ENCODE measurements around the gene PPP2R5C. TPM values are rescaled to one million over a fixed set of nuclear protein-coding genes. Genes with fewer than 3 reads are reported as not detected.

PPP2R5C gene
- total and polyA plus RNA-seq, 12 donors, result 66.8 to 257 (median 222) TPM

DNA sequence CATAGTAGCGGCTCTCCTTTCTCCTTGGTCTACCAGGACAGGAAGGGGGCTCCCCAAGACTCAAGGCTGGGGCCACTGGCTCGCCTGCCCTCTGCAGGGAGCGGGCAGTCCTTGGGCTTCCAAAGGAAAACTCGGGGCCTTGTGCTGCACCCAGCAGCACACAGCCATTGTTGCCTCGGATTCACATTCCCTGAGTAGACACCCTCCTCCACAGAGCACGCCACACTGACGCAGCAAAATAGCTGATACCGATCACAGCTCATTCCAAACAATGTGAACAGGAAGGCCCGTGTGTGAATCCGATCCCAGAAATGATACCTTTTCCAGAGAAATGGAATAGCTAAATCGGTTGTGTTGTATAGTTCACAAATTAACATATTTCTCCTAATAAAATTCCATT, 137.8 kb downstream of the PPP2R5C start:
- no peak for DNase-seq
- WGBS, 2 donors, result 92 to 93% methylated on average over 11 of the region's 11 CpGs
- H3K4me3 ChIP-seq, result no peak overlapping the region
- ATAC-seq, result no peak
- peaks cover 0 to 100% (median 71%) of the 10 kb centered on the region in 9 donors for H3K36me3 ChIP-seq
- TF ChIP-seq, protein P1, sequence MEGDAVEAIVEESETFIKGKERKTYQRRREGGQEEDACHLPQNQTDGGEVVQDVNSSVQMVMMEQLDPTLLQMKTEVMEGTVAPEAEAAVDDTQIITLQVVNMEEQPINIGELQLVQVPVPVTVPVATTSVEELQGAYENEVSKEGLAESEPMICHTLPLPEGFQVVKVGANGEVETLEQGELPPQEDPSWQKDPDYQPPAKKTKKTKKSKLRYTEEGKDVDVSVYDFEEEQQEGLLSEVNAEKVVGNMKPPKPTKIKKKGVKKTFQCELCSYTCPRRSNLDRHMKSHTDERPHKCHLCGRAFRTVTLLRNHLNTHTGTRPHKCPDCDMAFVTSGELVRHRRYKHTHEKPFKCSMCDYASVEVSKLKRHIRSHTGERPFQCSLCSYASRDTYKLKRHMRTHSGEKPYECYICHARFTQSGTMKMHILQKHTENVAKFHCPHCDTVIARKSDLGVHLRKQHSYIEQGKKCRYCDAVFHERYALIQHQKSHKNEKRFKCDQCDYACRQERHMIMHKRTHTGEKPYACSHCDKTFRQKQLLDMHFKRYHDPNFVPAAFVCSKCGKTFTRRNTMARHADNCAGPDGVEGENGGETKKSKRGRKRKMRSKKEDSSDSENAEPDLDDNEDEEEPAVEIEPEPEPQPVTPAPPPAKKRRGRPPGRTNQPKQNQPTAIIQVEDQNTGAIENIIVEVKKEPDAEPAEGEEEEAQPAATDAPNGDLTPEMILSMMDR (IDR thresholded peaks at IDR 0.05), result no peak
- H3K27ac ChIP-seq, result no peak overlapping the region
- intact Hi-C loops (cut with DNase I), result loop anchor here in 1 of 10 donors (10.0 kb wide), 1 partner anchor 124 kb away; no protein-coding TSS in a partner anchor
- H3K27me3 ChIP-seq, result no peaks in the 10 kb centered on the region
- H3K9me3 ChIP-seq, result no peaks in the 10 kb centered on the region
- peaks cover 0 to 11% (median 6%) of the 10 kb centered on the region in 9 donors for H3K4me1 ChIP-seq

DNA sequence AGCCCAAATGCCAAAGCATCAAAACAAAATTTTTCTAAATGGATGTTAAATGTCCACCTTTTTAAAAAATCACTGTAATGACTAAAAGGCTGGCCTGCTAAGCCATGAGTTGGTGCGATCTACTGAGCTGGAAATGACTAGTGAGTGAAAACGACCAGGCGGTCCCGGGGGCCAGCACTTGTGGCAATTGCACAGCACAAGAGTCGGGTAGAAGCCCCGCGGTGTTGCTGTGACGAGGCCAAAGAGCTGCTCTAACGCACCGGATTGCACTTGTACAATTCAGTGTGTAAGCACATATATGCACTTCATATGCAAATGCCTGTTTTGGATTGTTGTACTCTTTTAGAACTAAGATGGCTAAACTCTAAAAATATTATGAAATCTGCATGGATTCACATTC, 138.7 kb downstream of the PPP2R5C start:
- no peaks in the 10 kb centered on the region for H3K9me3 ChIP-seq
- intact Hi-C loops (cut with DNase I), result no loop called here
- DNase-seq (no peak), ATAC-seq (no peak)
- TF ChIP-seq, protein P1 (IDR thresholded peaks at IDR 0.05), result no peak
- no peaks in the 10 kb centered on the region for H3K27me3 ChIP-seq
- H3K4me1 ChIP-seq, result peaks cover 0 to 11% (median 6%) of the 10 kb centered on the region in 9 donors
- H3K36me3 ChIP-seq, result peaks cover 0 to 100% (median 69%) of the 10 kb centered on the region in 9 donors
- 93 to 95% methylated on average over 10 of the region's 10 CpGs for WGBS, 2 donors
- H3K27ac ChIP-seq, result no peak overlapping the region
- no peak overlapping the region for H3K4me3 ChIP-seq

DNA sequence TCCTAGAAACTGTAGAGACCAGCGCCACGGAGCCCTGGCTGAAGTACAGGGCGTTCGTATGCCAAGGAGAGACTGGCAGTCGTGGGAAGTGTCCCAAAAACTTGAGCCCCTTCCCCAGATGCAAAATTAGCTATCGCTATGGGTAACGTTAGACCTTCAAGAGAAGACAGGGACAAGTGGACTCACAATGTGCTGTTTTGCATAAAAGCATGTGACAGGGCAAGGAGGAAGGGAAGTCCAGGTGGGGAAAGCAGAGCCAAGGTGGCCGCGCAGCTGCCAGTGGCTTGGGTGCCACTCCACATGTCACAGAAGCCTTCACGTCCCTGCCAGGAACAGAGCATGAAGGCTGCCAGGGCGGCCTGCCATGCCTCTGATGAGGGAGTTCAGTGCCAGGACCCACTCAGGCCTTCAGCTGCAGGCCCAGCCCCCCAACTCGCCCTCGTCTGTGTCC, 141.6 kb downstream of the PPP2R5C start:
- TF ChIP-seq, protein P1 (IDR thresholded peaks at IDR 0.05), result no peak
- ATAC-seq (peak; percentile 90 to 97 (median 96)), DNase-seq (peak; percentile 78 to 81)
- Histone ChIP-seq H3K4me1 (peaks cover 0 to 11% (median 6%) of the 10 kb centered on the region in 9 donors), H3K27me3 (no peaks in the 10 kb centered on the region), H3K27ac (peak overlapping the region in 9 of 10 donors; percentile 28 to 71 (median 44)), H3K9me3 (no peaks in the 10 kb centered on the region), H3K4me3 (no peak overlapping the region), H3K36me3 (peaks cover 0 to 100% (median 80%) of the 10 kb centered on the region in 9 donors)
- intact Hi-C loops (cut with DNase I), result no loop called here
- 55 to 76% methylated on average over 13 of the region's 13 CpGs for WGBS, 2 donors

DNA sequence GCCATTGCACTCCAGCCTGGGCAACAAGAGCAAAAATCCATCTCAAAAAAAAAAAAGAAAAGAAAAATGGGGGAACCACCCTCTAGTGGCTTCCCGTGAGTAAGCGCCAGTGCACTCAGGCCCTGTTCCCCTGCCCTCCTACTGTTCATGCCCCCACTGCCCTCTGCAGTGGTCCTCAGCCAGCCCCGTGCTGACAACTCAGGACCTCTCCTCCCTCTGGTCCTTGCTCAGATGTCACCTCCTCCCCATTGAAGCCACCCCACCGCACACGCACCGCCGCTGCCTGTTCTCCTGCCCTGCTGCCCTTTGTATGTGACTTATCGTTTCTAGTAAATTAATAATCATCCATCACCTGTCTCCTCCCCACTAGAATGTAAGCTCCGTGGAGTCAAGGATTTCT, 144.1 kb downstream of the PPP2R5C start:
- no peaks in the 10 kb centered on the region for H3K9me3 ChIP-seq
- no peaks in the 10 kb centered on the region for H3K27me3 ChIP-seq
- H3K27ac ChIP-seq, result no peak overlapping the region
- H3K36me3 ChIP-seq, result peaks cover 0 to 100% (median 78%) of the 10 kb centered on the region in 9 donors
- 92 to 93% methylated on average over 9 of the region's 9 CpGs for WGBS, 2 donors
- H3K4me1 ChIP-seq, result peaks cover 0 to 11% (median 6%) of the 10 kb centered on the region in 9 donors
- no peak overlapping the region for H3K4me3 ChIP-seq
- DNase-seq, result no peak
- TF ChIP-seq, protein P1 (IDR thresholded peaks at IDR 0.05), result no peak
- no peak for ATAC-seq
- intact Hi-C loops (cut with DNase I), result no loop called here

Data from heart right ventricle (tissue), 16 donors.